Cardiac muscle cell (in vitro differentiated cells and primary cell): ENCODE measurements around the gene RAB11FIP3. TPM values are rescaled to one million over a fixed set of nuclear protein-coding genes. Genes with fewer than 3 reads are reported as not detected.

Experiments
- DNase-seq, 2 donors: peaks; one replicate each; pipeline versions ENCODE4 v3.0.0 to v3.0.0-alpha.2; 2010 to 2017; ENCODE audit warnings: low read depth in 1 of 2, low spot score in 1 of 2
- H3K27ac ChIP-seq: fragments of 200-600 bp; sonication (generic); 2 replicates; pipeline ENCODE4 v1.5.1; 2016
- H3K27me3 ChIP-seq: fragments of 200-600 bp; sonication (generic); 2 replicates; pipeline ENCODE4 v1.6.0; 2016; ENCODE audit warnings: control low read depth
- H3K36me3 ChIP-seq: fragments of 200-600 bp; sonication (generic); 2 replicates; pipeline ENCODE4 v1.5.1; 2016; ENCODE audit warnings: control low read depth
- H3K4me1 ChIP-seq: fragments of 200-600 bp; sonication (generic); 2 replicates; pipeline ENCODE4 v1.8.1; 2017; ENCODE audit warnings: low read depth, mild to moderate bottlenecking, mixed run types
- H3K4me3 ChIP-seq: fragments of 200-600 bp; sonication (generic); 2 replicates; pipeline ENCODE4 v1.5.1; 2016; ENCODE audit warnings: mild to moderate bottlenecking
- H3K9me3 ChIP-seq: fragments of 200-600 bp; sonication (generic); 2 replicates; pipeline ENCODE4 v1.5.1; 2017; ENCODE audit warnings: low read depth, mild to moderate bottlenecking, control low read depth
- CTCF ChIP-seq: IDR thresholded peaks from 2 replicates; pipeline ENCODE4 v1.5.1; 2012; ENCODE audit warnings: low read depth, mild to moderate bottlenecking, low read length
- polyA plus RNA-seq: library from polyadenylated mRNA; unstranded; fragments of >200 nt; fragmentation: Nextera tagmentation; extraction: Ambion mirVana; gene quantifications from 2 replicates; pipeline ENCODE4 v1.2.1, GENCODE V29; 2016
- total RNA-seq: library from RNA; depleted of rRNA; stranded (reverse); fragments of >200 nt; gene quantifications from 2 replicates; pipeline ENCODE4 v1.2.3, GENCODE V29; 2016

Gene RAB11FIP3
- total and polyA plus RNA-seq, 2 experiments from 2014 or later, result 55.3 to 77.1 TPM

DNA sequence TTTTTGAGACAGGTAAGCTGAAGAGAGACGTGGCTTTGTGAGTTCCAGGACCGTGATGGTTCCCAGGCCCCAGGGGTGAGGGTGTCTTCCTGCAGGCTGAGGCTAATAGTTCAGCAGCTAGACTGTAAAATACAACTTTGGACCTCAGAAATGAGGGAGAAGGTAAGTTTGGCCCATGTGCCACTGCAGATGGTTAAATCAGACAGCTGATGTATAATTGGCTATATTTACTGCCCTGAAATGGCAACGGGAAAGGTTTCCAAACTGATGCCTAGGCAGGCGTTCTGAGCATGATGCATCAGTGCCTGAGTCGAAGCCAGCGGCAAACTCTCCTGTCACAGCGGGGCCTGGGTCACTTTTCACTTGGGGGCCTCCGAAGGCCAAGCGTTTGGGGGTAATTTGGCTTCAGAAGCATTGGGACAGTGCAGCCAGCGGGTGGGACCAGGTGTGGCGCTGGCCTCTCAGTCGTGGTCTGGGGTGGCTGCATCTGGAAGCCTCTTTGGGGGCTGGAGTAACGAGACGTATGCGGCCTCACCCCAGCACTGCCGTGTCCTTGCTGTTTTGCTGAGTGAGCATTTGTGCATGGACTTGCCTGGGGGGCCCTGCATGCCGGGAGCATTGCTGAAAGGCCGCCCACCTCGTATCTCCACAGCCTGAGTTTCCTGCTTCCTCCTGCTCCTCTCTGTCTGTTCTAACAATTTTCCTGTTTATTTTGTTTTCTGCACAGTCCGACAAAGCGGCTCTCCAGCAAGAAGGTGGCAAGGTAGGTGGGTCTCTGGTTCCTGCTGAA lies 70.8 kb downstream of the RAB11FIP3 start:
- Histone ChIP-seq H3K4me1 (peaks cover 24% of the 10 kb centered on the region), H3K9me3 (no peaks in the 10 kb centered on the region), H3K36me3 (peaks cover 2% of the 10 kb centered on the region), H3K27ac (peak overlapping the region; percentile 71), H3K4me3 (no peak overlapping the region), H3K27me3 (no peaks in the 10 kb centered on the region)
- no peak for TF ChIP-seq CTCF
- no peak for DNase-seq

- Histone ChIP-seq H3K4me3 (no peak overlapping the region), H3K36me3 (no peaks in the 10 kb centered on the region), H3K27me3 (no peaks in the 10 kb centered on the region), H3K4me1 (peaks cover 24% of the 10 kb centered on the region), H3K27ac (peak overlapping the region; percentile 71), H3K9me3 (no peaks in the 10 kb centered on the region)
- no peak for TF ChIP-seq CTCF
- DNase-seq, result no peak
These were observed 71.8 kb downstream of the RAB11FIP3 start for GRCh38 chr16:497258-497657.

GRCh38 chr16:499924-500323 lies 74.5 kb downstream of the RAB11FIP3 start:
- H3K27ac ChIP-seq, result peak overlapping the region; percentile 72
- H3K4me1 ChIP-seq, result peaks cover 24% of the 10 kb centered on the region
- no peaks in the 10 kb centered on the region for H3K36me3 ChIP-seq
- no peaks in the 10 kb centered on the region for H3K27me3 ChIP-seq
- DNase-seq, result no peak
- H3K4me3 ChIP-seq, result no peak overlapping the region
- H3K9me3 ChIP-seq, result no peaks in the 10 kb centered on the region
- no peak for TF ChIP-seq CTCF

- peak overlapping the region; percentile 18 for H3K27ac ChIP-seq
- peaks cover 24% of the 10 kb centered on the region for H3K4me1 ChIP-seq
- no peaks in the 10 kb centered on the region for H3K9me3 ChIP-seq
- no peaks in the 10 kb centered on the region for H3K27me3 ChIP-seq
- H3K36me3 ChIP-seq, result no peaks in the 10 kb centered on the region
- TF ChIP-seq CTCF, result no peak
- DNase-seq, result peak in 1 of 2 donors; percentile 65
- H3K4me3 ChIP-seq, result no peak overlapping the region
These were observed 75.3 kb downstream of the RAB11FIP3 start for GRCh38 chr16:500709-501108.

DNA sequence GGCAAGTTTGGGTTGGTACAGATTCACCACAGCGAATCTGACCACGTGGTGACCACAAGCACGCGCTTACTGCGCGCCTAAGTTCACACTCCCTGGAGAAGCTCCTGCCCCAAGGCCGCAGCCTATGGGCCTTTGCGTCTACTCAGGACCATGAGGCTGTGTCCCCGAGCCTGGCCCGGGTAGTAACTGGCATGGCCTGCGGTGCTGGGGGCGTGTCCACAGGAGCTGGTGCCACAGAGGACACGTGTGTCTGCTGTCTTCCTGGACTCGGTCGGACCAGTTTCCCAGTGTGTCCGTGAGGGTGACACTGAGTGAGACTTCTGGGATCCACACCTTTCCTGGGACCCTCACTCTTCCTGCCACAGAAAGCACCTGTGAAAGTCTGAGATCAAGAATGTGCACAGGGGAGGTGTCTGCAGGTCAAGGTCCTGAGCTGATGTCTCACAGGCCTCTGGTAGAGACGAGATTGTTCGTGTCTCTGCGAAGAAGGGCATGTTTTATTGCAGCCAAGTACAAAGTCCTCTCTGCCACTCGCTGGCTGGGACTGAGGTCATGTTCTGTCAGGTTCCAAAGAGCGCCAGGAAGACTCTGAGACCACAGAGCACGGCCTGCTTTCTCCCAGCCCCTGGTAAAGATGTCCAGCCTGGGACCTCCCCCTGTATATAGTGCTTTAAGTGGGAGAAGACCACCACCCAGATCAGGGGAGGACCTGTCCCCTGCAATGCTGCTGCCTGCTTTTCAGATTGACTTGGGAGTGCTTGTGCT lies 76.9 kb downstream of the RAB11FIP3 start:
- Histone ChIP-seq H3K27ac (peak overlapping the region; percentile 17), H3K4me3 (no peak overlapping the region), H3K27me3 (no peaks in the 10 kb centered on the region), H3K9me3 (no peaks in the 10 kb centered on the region), H3K36me3 (no peaks in the 10 kb centered on the region), H3K4me1 (peaks cover 15% of the 10 kb centered on the region)
- no peak for TF ChIP-seq CTCF
- no peak for DNase-seq
